Effector CD4-positive, alpha-beta T cell (primary cell): ENCODE results near the gene DGKQ.
A peak's percentile ranks its signal among the peaks of the same experiment; 100 is the strongest.
"Not testable (repeated sequence)": the region's sequence is repeated elsewhere in the genome, so short reads cannot be mapped to it uniquely, and the experiment has no call there.

Experiments used
- DNase-seq: peaks from one replicate; pipeline ENCODE4 v3.0.0-alpha.2; 2020

DGKQ gene

GRCh38 chr4:949656-950055 is 23.7 kb downstream of the DGKQ start:
- DNase-seq = no peak

GRCh38 chr4:948936-949300 is 24.5 kb downstream of the DGKQ start:
- DNase-seq = no peak

- no peak for DNase-seq
Measured at GRCh38 chr4:948101-948935, 25.1 kb downstream of the DGKQ start.

GRCh38 chr4:947491-947971 is 25.8 kb downstream of the DGKQ start:
- DNase-seq = no peak

- no peak for DNase-seq
Measured at GRCh38 chr4:946517-947471, 26.6 kb downstream of the DGKQ start.

- no peak for DNase-seq
Measured at GRCh38 chr4:946103-946450, 27.3 kb downstream of the DGKQ start.

GRCh38 chr4:945274-946102 is 27.9 kb downstream of the DGKQ start:
- DNase-seq = no peak

- not testable (repeated sequence) for DNase-seq
Measured at GRCh38 chr4:939508-939907, 33.9 kb downstream of the DGKQ start.

GRCh38 chr4:932713-933070 is 40.7 kb downstream of the DGKQ start:
- DNase-seq = no peak

- peak; percentile 95 for DNase-seq
Measured at GRCh38 chr4:931960-932712, 41.2 kb downstream of the DGKQ start, which contains the start of the genes GAK and TMEM175. Gene GAK (minus strand): TSS chr4:932316. CDS start chr4:932187, 129 bp downstream. Gene TMEM175 (plus strand): TSS chr4:932460. CDS start chr4:947740, 15,280 bp downstream.

GRCh38 chr4:931194-931959 is 42.0 kb downstream of the DGKQ start:
- no peak for DNase-seq

- no peak for DNase-seq
Measured at GRCh38 chr4:930827-931193, 42.6 kb downstream of the DGKQ start.

- DNase-seq = no peak
Measured at GRCh38 chr4:930028-930551, 43.3 kb downstream of the DGKQ start.

- DNase-seq = no peak
Measured at GRCh38 chr4:929096-929765, 44.1 kb downstream of the DGKQ start.

- not testable (repeated sequence) for DNase-seq
Measured at GRCh38 chr4:927566-927965, 45.8 kb downstream of the DGKQ start.

GRCh38 chr4:926538-926937 is 46.8 kb downstream of the DGKQ start:
- no peak for DNase-seq

GRCh38 chr4:925771-926500 is 47.4 kb downstream of the DGKQ start:
- DNase-seq = no peak

GRCh38 chr4:925171-925570 is 48.2 kb downstream of the DGKQ start:
- DNase-seq = no peak
